Prostate gland (tissue), 2 donors: ENCODE results near the gene CABLES1. TPM values are rescaled to one million over a fixed set of nuclear protein-coding genes. Genes with fewer than 3 reads are reported as not detected.

ENCODE experiments used
- DNase-seq: peaks from one replicate; pipeline ENCODE4 v3.0.0-alpha.2; 2019; ENCODE audit warnings: low spot score
- H3K27ac ChIP-seq, 2 donors: fragments of 200-600 bp; sonication (generic); 2 replicates each; pipeline ENCODE4 v1.5.1; 2017 to 2019
- H3K27me3 ChIP-seq: fragments of 200-600 bp; sonication (generic); replicated peaks from 2 replicates; pipeline ENCODE4 v1.5.1; 2019; ENCODE audit not compliant: insufficient read depth
- H3K36me3 ChIP-seq, 2 donors: fragments of 200-600 bp; sonication (generic); 1 replicate in 1 of 2; 2 replicates in 1 of 2; pipeline versions ENCODE4 v1.5.1 to v1.8.1; 2017 to 2019
- H3K4me1 ChIP-seq: fragments of 200-600 bp; sonication (generic); replicated peaks from 2 replicates; pipeline ENCODE4 v1.5.1; 2019
- H3K4me3 ChIP-seq, 2 donors: fragments of 200-600 bp; sonication (generic); 2 replicates each; pipeline ENCODE4 v1.5.1; 2017 to 2019
- H3K9me3 ChIP-seq: fragments of 200-600 bp; sonication (generic); 2 replicates; pipeline ENCODE4 v1.5.1; 2017
- CTCF ChIP-seq, 4 experiments: fragments of 200-600 bp in 2 of 4; fragments of 450-650 bp in 2 of 4; sonication (generic) in 2 of 4; IDR thresholded peaks; 1 replicate in 3 of 4; 2 replicates in 1 of 4; pipeline ENCODE4 v1.5.1; 2016 to 2019; ENCODE audit warnings: antibody characterized with exemption in 4 of 4, mild to moderate bottlenecking in 2 of 4, moderate library complexity in 2 of 4
- POLR2A ChIP-seq: fragments of 450-650 bp; IDR thresholded peaks from one replicate; pipeline ENCODE4 v1.6.1; 2016; ENCODE audit warnings: antibody characterized with exemption, mild to moderate bottlenecking
- POLR2AphosphoS5 ChIP-seq: sonication (generic); formaldehyde crosslinking; IDR thresholded peaks from one replicate; pipeline ENCODE4 v1.6.1; 2017; ENCODE audit warnings: antibody characterized with exemption
- WGBS: methylation state at CpG from one replicate; pipeline ENCODE4 v1.1.5; 2018; 5-methylcytosine and 5-hydroxymethylcytosine counted together
- intact Hi-C: fragments of 100-400 bp; cut with DNase I; formaldehyde crosslinking; loops from one replicate; pipeline ENCODE4 v1.14.2; 2022
- total RNA-seq, 2 donors: library from RNA; depleted of rRNA; stranded (reverse); fragments of >200 nt; gene quantifications; one replicate each; pipeline ENCODE4 v1.1.0, GENCODE V29; 2016

CABLES1 gene
- total RNA-seq, 2 donors from 2014 or later = 3.9 to 16.2 TPM

- Histone ChIP-seq H3K9me3 (no peaks in the 10 kb centered on the region), H3K36me3 (no peaks in the 10 kb centered on the region), H3K4me3 (no peak overlapping the region), H3K27me3 (no peaks in the 10 kb centered on the region), H3K27ac (no peak overlapping the region), H3K4me1 (no peaks in the 10 kb centered on the region)
- no peak for TF ChIP-seq POLR2AphosphoS5
- TF ChIP-seq CTCF (IDR thresholded peaks at IDR 0.05) = no peak
- TF ChIP-seq POLR2A = no peak
- WGBS = 61% methylated on average over 7 of the region's 7 CpGs
- no peak for DNase-seq
- intact Hi-C loops = no loop called here
Observed at GRCh38 chr18:23169673-23170044, 34.4 kb downstream of the CABLES1 start.

- Histone ChIP-seq H3K9me3 (no peaks in the 10 kb centered on the region), H3K4me3 (no peak overlapping the region), H3K27ac (no peak overlapping the region), H3K36me3 (no peaks in the 10 kb centered on the region), H3K4me1 (no peaks in the 10 kb centered on the region), H3K27me3 (no peaks in the 10 kb centered on the region)
- TF ChIP-seq POLR2AphosphoS5 (no peak), POLR2A (no peak), CTCF (IDR thresholded peaks at IDR 0.05) (no peak)
- intact Hi-C loops = no loop called here
- 91% methylated on average over 7 of the region's 7 CpGs for WGBS
- no peak for DNase-seq
Observed at GRCh38 chr18:23170137-23170536, 34.9 kb downstream of the CABLES1 start.

- Histone ChIP-seq H3K27ac (no peak overlapping the region), H3K36me3 (no peaks in the 10 kb centered on the region), H3K4me3 (no peak overlapping the region), H3K9me3 (no peaks in the 10 kb centered on the region), H3K27me3 (no peaks in the 10 kb centered on the region), H3K4me1 (no peaks in the 10 kb centered on the region)
- intact Hi-C loops = no loop called here
- WGBS = 91% methylated on average over 9 of the region's 9 CpGs
- DNase-seq = no peak
- no peak for TF ChIP-seq POLR2A
- no peak for TF ChIP-seq POLR2AphosphoS5
- TF ChIP-seq CTCF (IDR thresholded peaks at IDR 0.05) = no peak
Observed at GRCh38 chr18:23171581-23172156, 36.4 kb downstream of the CABLES1 start.

GRCh38 chr18:23172591-23173380 is 37.5 kb downstream of the CABLES1 start:
- WGBS = 90% methylated on average over 14 of the region's 14 CpGs
- no peak overlapping the region for H3K4me3 ChIP-seq
- DNase-seq = no peak
- intact Hi-C loops = no loop called here
- H3K4me1 ChIP-seq = no peaks in the 10 kb centered on the region
- TF ChIP-seq POLR2A (no peak), POLR2AphosphoS5 (no peak), CTCF (IDR thresholded peaks at IDR 0.05) (no peak)
- H3K27ac ChIP-seq = no peak overlapping the region
- H3K27me3 ChIP-seq = no peaks in the 10 kb centered on the region
- H3K9me3 ChIP-seq = no peaks in the 10 kb centered on the region
- no peaks in the 10 kb centered on the region for H3K36me3 ChIP-seq

GRCh38 chr18:23173912-23174311 is 38.6 kb downstream of the CABLES1 start:
- 87% methylated on average over 7 of the region's 7 CpGs for WGBS
- DNase-seq = no peak
- Histone ChIP-seq H3K4me1 (no peaks in the 10 kb centered on the region), H3K36me3 (no peaks in the 10 kb centered on the region), H3K4me3 (no peak overlapping the region), H3K27ac (no peak overlapping the region), H3K27me3 (no peaks in the 10 kb centered on the region), H3K9me3 (no peaks in the 10 kb centered on the region)
- intact Hi-C loops = no loop called here
- TF ChIP-seq POLR2A = no peak
- TF ChIP-seq POLR2AphosphoS5 = no peak
- no peak for TF ChIP-seq CTCF (IDR thresholded peaks at IDR 0.05)
